IMR-90 (cell line): ENCODE measurements around the gene ACSS3.

Experiments used
- BHLHE40 ChIP-seq: fragments of 150-350 bp; IDR thresholded peaks from 2 replicates; pipeline ENCODE4 v1.6.1; 2016; ENCODE audit warnings: mild to moderate bottlenecking, low read depth, low read length
- CEBPB ChIP-seq: IDR thresholded peaks from 2 replicates; pipeline ENCODE4 v1.6.1; 2012; ENCODE audit warnings: low read depth, low read length, improper control_type of control experiment
- ELK1 ChIP-seq: fragments of 150-350 bp; IDR thresholded peaks from 2 replicates; pipeline ENCODE4 v1.6.1; 2016; ENCODE audit warnings: low read depth, mild to moderate bottlenecking, low read length, moderate library complexity, borderline replicate concordance
- MAFK ChIP-seq: IDR thresholded peaks from 2 replicates; pipeline ENCODE4 v1.6.1; 2012; ENCODE audit warnings: low read depth, low read length, improper control_type of control experiment
- MAZ ChIP-seq: IDR thresholded peaks from 2 replicates; pipeline ENCODE4 v1.6.1; 2012; ENCODE audit warnings: low read depth, mild to moderate bottlenecking, low read length, improper control_type of control experiment, moderate library complexity, borderline replicate concordance
- POLR2A ChIP-seq: IDR thresholded peaks from 2 replicates; pipeline ENCODE4 v1.6.1; 2012; ENCODE audit warnings: mild to moderate bottlenecking, low read depth, low read length
- RAD21 ChIP-seq: IDR thresholded peaks from 2 replicates; pipeline ENCODE4 v1.6.1; 2012; ENCODE audit warnings: low read length, improper control_type of control experiment
- RCOR1 ChIP-seq: IDR thresholded peaks from 2 replicates; pipeline ENCODE4 v1.6.1; 2012; ENCODE audit warnings: mild to moderate bottlenecking, low read length, improper control_type of control experiment; ENCODE audit not compliant: insufficient replicate concordance
- RFX5 ChIP-seq: IDR thresholded peaks from 2 replicates; pipeline ENCODE4 v1.8.0; 2012; ENCODE audit warnings: low read depth, mild to moderate bottlenecking, low read length, moderate library complexity
- USF2 ChIP-seq: fragments of 150-350 bp; IDR thresholded peaks from 2 replicates; pipeline ENCODE4 v1.6.1; 2017; ENCODE audit warnings: mild to moderate bottlenecking, antibody characterized with exemption, low read length, low read depth
- TF ChIP-seq, protein P1 (sequence below): conservative IDR thresholded peaks from 2 replicates; pipeline ENCODE4 v1.5.1; 2012; ENCODE audit warnings: mild to moderate bottlenecking, low read depth, low read length, improper control_type of control experiment

DNA sequence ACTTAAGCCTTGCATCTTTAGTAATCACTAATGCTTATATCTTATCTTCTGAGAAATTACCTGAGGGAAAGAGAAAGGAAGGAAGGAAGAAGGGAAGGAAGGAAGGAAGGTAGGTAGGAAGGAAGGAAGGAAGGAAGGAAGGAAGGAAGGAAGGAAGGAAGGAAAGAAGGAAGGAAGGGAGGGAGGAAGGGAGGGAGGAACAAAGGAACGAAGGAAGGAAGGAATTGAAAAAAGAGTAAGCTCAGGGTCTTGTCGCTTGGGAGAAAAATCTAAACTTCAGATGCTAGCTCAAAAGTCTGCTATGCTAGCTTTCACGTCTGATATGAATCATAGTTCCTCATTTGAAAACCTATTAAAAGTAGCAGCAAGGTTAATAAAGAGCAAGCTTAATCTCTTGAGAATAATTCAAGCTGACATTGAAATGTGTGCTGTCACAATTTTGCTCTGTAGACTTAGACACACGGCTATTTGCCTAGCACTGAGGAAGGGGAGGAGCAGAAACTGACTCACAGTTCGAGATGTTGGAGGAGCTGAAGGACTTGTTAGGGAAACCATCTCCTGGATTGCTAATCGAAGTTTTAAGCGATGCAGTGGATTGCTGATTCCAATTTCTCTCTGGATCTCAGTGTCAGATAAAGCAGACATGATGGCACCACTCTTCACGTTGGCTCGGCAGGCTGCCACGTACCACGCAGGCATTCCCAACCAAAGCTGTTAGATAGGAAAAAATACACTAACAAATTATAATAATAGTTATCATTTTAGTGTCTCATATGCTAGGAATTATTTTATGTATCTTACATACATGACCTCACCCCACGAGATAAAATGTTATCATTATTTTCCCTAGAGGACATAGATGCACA is 216.7 kb downstream of the ACSS3 start:
- no peak for TF ChIP-seq MAFK
- TF ChIP-seq POLR2A = no peak
- TF ChIP-seq, protein P1, sequence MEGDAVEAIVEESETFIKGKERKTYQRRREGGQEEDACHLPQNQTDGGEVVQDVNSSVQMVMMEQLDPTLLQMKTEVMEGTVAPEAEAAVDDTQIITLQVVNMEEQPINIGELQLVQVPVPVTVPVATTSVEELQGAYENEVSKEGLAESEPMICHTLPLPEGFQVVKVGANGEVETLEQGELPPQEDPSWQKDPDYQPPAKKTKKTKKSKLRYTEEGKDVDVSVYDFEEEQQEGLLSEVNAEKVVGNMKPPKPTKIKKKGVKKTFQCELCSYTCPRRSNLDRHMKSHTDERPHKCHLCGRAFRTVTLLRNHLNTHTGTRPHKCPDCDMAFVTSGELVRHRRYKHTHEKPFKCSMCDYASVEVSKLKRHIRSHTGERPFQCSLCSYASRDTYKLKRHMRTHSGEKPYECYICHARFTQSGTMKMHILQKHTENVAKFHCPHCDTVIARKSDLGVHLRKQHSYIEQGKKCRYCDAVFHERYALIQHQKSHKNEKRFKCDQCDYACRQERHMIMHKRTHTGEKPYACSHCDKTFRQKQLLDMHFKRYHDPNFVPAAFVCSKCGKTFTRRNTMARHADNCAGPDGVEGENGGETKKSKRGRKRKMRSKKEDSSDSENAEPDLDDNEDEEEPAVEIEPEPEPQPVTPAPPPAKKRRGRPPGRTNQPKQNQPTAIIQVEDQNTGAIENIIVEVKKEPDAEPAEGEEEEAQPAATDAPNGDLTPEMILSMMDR = no peak
- no peak for TF ChIP-seq USF2
- no peak for TF ChIP-seq ELK1
- no peak for TF ChIP-seq MAZ
- no peak for TF ChIP-seq RAD21
- no peak for TF ChIP-seq BHLHE40
- no peak for TF ChIP-seq RFX5
- TF ChIP-seq CEBPB = no peak
- TF ChIP-seq RCOR1 = no peak
